ENCODE measurements around the gene RAB28. TPM values are rescaled to one million over a fixed set of nuclear protein-coding genes. Genes with fewer than 3 reads are reported as not detected.
A peak's percentile ranks its signal among the peaks of the same experiment; 100 is the strongest.

RAB28 gene
- total RNA-seq, result 10 to 100 TPM; 12.2 to 16.1 TPM

DNA sequence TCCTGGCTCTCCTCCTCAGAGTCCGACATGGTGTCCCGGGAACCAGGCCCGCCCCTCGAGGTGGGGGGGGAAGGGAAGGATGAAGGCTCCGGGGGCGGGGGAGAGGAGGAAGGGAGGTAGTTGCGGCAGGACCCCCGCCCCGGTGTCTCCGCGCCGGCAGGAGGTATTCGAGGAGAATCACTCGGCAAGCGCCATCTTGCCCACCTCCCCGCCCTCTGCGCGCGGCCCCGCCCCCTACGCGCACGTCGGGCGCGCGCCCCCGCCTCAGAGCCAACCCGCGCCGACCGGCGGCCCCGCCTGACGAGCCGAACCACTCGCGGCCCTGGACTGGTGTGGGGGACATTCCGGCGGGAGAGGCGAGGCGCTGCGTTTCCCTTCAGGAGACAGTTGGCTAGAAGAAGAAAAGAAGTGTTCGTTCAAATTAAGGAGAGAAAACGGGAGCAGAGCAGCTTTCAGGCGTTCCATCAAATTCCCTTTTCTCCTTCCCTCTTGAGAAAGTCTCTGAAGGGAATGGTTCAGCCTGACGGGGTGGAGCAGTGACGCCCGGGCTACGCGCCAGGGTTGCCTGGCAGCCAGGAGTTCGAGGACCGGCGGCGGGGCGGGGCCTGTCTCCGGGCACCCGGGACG, at the start of gene RAB28:
TSS of gene RAB28 (minus strand) at position 219 of the 627 bp plus-strand sequence.
- H3K4me1 Mint-ChIP-seq (ENCODE audit: low read depth), result peaks cover 23% of the 10 kb centered on the region
- POLR2A ChIA-PET, result interaction anchor here (0.7 to 1.3 kb wide), 6 partner anchors 8 to 143 kb away, joined by 3 to 6 read pairs (median 4); partner anchors contain the start of gene BOD1L1
- H3K4me3 Mint-ChIP-seq, result peak within 1 kb of the TSS; percentile 88
- H3K27me3 Mint-ChIP-seq (ENCODE audit: low read depth), result peaks cover 7% of the 10 kb centered on the region
- peak within 1 kb of the TSS; percentile 99 for H3K27ac Mint-ChIP-seq
- H3K36me3 Mint-ChIP-seq (ENCODE audit: low read depth), result peaks cover 3% of the 10 kb centered on the region
- ATAC-seq, result peak; percentile 94
- peak; percentile 94 for DNase-seq
- CTCF ChIA-PET, result no interaction called here
- H3K9me3 Mint-ChIP-seq (ENCODE audit: insufficient read depth), result no peaks in the 10 kb centered on the region

GRCh38 chr4:13531625-13531998, 47.5 kb upstream of the RAB28 start:
- H3K9me3 Mint-ChIP-seq (ENCODE audit: insufficient read depth), result peaks cover 1% of the 10 kb centered on the region
- no peak overlapping the region for H3K4me3 Mint-ChIP-seq
- no peak for ATAC-seq
- H3K27ac Mint-ChIP-seq, result no peak overlapping the region
- peaks cover 91% of the 10 kb centered on the region for H3K27me3 Mint-ChIP-seq (ENCODE audit: low read depth)
- H3K4me1 Mint-ChIP-seq (ENCODE audit: low read depth), result peaks cover 41% of the 10 kb centered on the region
- DNase-seq, result no peak
- ChIA-PET CTCF (interaction anchor here (1.4 kb wide), 1 partner anchor 10 kb away, joined by 4 read pairs; no protein-coding TSS in a partner anchor), POLR2A (no interaction called here)
- H3K36me3 Mint-ChIP-seq (ENCODE audit: low read depth), result peaks cover 9% of the 10 kb centered on the region

DNA sequence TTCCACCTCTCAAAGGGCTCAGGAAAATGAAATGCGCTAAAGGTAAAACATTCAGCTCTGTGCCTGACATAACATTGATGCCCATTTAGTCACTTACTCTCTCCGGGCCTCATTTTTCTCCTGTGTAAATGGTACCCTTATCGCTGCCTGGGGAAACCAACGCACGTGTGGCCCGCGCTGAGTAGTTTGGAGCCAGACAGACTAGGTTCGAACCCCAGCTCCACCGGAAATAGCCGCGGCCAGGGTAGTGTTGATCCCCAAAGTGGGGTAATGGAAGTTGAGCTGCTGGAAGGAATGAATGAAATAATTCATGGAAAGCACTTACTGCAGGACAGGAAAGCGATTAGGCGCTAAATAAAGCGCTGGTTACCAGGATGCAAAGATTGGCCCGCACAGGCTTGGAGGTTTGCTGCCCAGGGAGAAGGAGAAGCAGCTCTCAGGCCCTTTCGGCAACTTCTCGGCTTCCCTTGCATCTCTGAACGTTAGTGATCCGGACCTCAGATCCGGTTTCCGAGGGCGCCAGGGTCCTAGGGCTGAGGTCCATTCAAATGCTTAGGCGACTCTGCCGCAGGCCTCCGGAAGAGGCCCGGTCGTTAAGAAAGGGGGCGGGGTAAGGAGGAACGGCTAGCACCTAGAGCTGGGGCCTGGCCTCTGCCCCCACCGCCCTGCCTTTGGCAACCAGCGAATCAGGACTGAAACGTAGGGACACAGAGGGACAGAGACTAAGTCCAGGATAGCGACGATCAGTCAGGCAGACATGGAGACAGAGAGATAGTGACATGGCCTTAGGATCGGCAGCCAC, 46.9 kb upstream of the RAB28 start:
- H3K4me1 Mint-ChIP-seq (ENCODE audit: low read depth), result peaks cover 37% of the 10 kb centered on the region
- ChIA-PET POLR2A (no interaction called here), CTCF (interaction anchor here (0.8 to 1.4 kb wide), 2 partner anchors 11 to 17 kb away, joined by 3 to 4 read pairs; no protein-coding TSS in a partner anchor)
- H3K4me3 Mint-ChIP-seq, result no peak overlapping the region
- H3K36me3 Mint-ChIP-seq (ENCODE audit: low read depth), result peaks cover 8% of the 10 kb centered on the region
- DNase-seq (no peak), ATAC-seq (no peak)
- no peak overlapping the region for H3K27ac Mint-ChIP-seq
- H3K9me3 Mint-ChIP-seq (ENCODE audit: insufficient read depth), result no peaks in the 10 kb centered on the region
- H3K27me3 Mint-ChIP-seq (ENCODE audit: low read depth), result peaks cover 91% of the 10 kb centered on the region

- ChIA-PET POLR2A (interaction anchor here (0.6 kb wide), 1 partner anchor 33 kb away, joined by 3 read pairs; no protein-coding TSS in a partner anchor), CTCF (no interaction called here)
- peak overlapping the region; percentile 42 for H3K4me3 Mint-ChIP-seq
- peaks cover 14% of the 10 kb centered on the region for H3K36me3 Mint-ChIP-seq (ENCODE audit: low read depth)
- peaks cover 36% of the 10 kb centered on the region for H3K4me1 Mint-ChIP-seq (ENCODE audit: low read depth)
- H3K27ac Mint-ChIP-seq, result peak overlapping the region; percentile 55
- H3K27me3 Mint-ChIP-seq (ENCODE audit: low read depth), result peaks cover 91% of the 10 kb centered on the region
- ATAC-seq (no peak), DNase-seq (no peak)
- H3K9me3 Mint-ChIP-seq (ENCODE audit: insufficient read depth), result no peaks in the 10 kb centered on the region
Measured at GRCh38 chr4:13529128-13529919, 45.2 kb upstream of the RAB28 start.

GRCh38 chr4:13528821-13529127, 44.6 kb upstream of the RAB28 start:
- H3K36me3 Mint-ChIP-seq (ENCODE audit: low read depth), result peaks cover 20% of the 10 kb centered on the region
- peak overlapping the region; percentile 42 for H3K4me3 Mint-ChIP-seq
- no peaks in the 10 kb centered on the region for H3K9me3 Mint-ChIP-seq (ENCODE audit: insufficient read depth)
- ChIA-PET CTCF (no interaction called here), POLR2A (no interaction called here)
- ATAC-seq, result no peak
- H3K27ac Mint-ChIP-seq, result peak overlapping the region; percentile 55
- peaks cover 91% of the 10 kb centered on the region for H3K27me3 Mint-ChIP-seq (ENCODE audit: low read depth)
- DNase-seq, result no peak
- H3K4me1 Mint-ChIP-seq (ENCODE audit: low read depth), result peaks cover 33% of the 10 kb centered on the region

- ATAC-seq, result no peak
- peak overlapping the region; percentile 61 for H3K27ac Mint-ChIP-seq
- H3K9me3 Mint-ChIP-seq (ENCODE audit: insufficient read depth), result no peaks in the 10 kb centered on the region
- ChIA-PET POLR2A (interaction anchor here (1.0 kb wide), 1 partner anchor 45 kb away, joined by 3 read pairs; no protein-coding TSS in a partner anchor), CTCF (no interaction called here)
- H3K4me3 Mint-ChIP-seq, result peak overlapping the region; percentile 20
- H3K4me1 Mint-ChIP-seq (ENCODE audit: low read depth), result peaks cover 35% of the 10 kb centered on the region
- H3K27me3 Mint-ChIP-seq (ENCODE audit: low read depth), result peaks cover 90% of the 10 kb centered on the region
- H3K36me3 Mint-ChIP-seq (ENCODE audit: low read depth), result peaks cover 20% of the 10 kb centered on the region
- DNase-seq, result no peak
Measured at GRCh38 chr4:13527981-13528820, 44.1 kb upstream of the RAB28 start.

GRCh38 chr4:13527192-13527980, 43.2 kb upstream of the RAB28 start:
- ChIA-PET POLR2A (interaction anchor here (1.0 kb wide), 1 partner anchor 44 kb away, joined by 3 read pairs; no protein-coding TSS in a partner anchor), CTCF (interaction anchor here (1.4 to 1.6 kb wide), 2 partner anchors 16 to 20 kb away, joined by 4 read pairs; partner anchors contain the start of gene NKX3-2)
- Mint-ChIP-seq H3K27me3 (ENCODE audit: low read depth) (peaks cover 92% of the 10 kb centered on the region), H3K9me3 (ENCODE audit: insufficient read depth) (no peaks in the 10 kb centered on the region), H3K4me1 (ENCODE audit: low read depth) (peaks cover 43% of the 10 kb centered on the region), H3K36me3 (ENCODE audit: low read depth) (peaks cover 24% of the 10 kb centered on the region), H3K4me3 (peak overlapping the region; percentile 43), H3K27ac (no peak overlapping the region)
- DNase-seq, result no peak
- ATAC-seq, result no peak

GRCh38 chr4:13526658-13527057, 42.5 kb upstream of the RAB28 start:
- Mint-ChIP-seq H3K9me3 (ENCODE audit: insufficient read depth) (no peaks in the 10 kb centered on the region), H3K4me1 (ENCODE audit: low read depth) (peaks cover 48% of the 10 kb centered on the region), H3K36me3 (ENCODE audit: low read depth) (peaks cover 24% of the 10 kb centered on the region), H3K4me3 (no peak overlapping the region), H3K27me3 (ENCODE audit: low read depth) (peaks cover 95% of the 10 kb centered on the region), H3K27ac (no peak overlapping the region)
- ATAC-seq, result no peak
- CTCF ChIA-PET, result interaction anchor here (1.0 to 1.6 kb wide), 3 partner anchors 17 to 30 kb away, joined by 3 to 4 read pairs (median 4); partner anchors contain the start of gene NKX3-2
- POLR2A ChIA-PET, result no interaction called here
- DNase-seq, result no peak

DNA sequence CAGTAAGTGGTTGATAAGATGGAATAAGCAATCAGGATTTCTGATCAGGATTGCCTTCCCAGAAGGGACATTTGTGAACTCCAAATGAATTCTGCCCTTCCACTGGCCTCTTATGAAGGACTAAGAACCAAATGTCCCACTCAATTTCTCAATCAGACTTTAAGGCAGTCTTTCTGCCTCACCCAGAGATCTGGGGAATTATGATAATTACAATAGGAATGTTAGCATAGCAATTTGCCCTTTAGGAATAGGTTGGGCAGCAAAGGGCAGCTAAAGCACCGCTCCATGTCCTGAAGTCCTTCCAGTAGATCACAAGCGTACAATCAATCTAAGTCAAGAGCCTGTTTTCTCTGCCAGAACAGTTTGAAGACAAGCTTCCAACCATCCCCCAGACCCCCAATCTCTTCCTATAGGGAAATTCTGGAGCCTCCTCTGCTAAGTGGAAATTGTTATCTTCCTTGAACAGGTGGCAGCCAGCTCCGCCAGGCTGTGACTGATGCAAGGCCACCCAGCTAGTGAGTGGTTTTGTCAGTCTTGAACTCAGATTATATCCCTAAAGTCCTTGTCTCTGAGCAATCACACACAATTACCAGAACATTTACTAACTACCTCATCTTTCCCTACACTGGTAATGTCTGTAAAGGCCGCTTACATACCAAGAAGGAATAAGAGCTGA, 41.6 kb upstream of the RAB28 start:
- no peak for ATAC-seq
- ChIA-PET POLR2A (interaction anchor here (0.7 kb wide), 1 partner anchor 9 kb away, joined by 3 read pairs; no protein-coding TSS in a partner anchor), CTCF (interaction anchor here (1.0 to 1.6 kb wide), 4 partner anchors 15 to 29 kb away, joined by 3 to 4 read pairs (median 4); partner anchors contain the start of gene NKX3-2)
- Mint-ChIP-seq H3K9me3 (ENCODE audit: insufficient read depth) (no peaks in the 10 kb centered on the region), H3K27me3 (ENCODE audit: low read depth) (peaks cover 92% of the 10 kb centered on the region), H3K27ac (no peak overlapping the region), H3K4me1 (ENCODE audit: low read depth) (peaks cover 41% of the 10 kb centered on the region), H3K4me3 (no peak overlapping the region), H3K36me3 (ENCODE audit: low read depth) (peaks cover 24% of the 10 kb centered on the region)
- DNase-seq, result no peak

Measured in activated CD8-positive, alpha-beta T cell treated with anti-CD3 and anti-CD28 coated beads, Interleukin-2, amount 10 ng/mL, durations not matched to agents 7 days and 5 days (primary cell).